NCI-H2227 treated with DMSO at 0.1 percent for 48 hours (cell line): ENCODE results near the gene HOXB1.

Experiments
- DNase-seq: peaks from one replicate; lab custom pipeline; 2025; lab: John Stamatoyannopoulos, UW

Gene HOXB1

DNA sequence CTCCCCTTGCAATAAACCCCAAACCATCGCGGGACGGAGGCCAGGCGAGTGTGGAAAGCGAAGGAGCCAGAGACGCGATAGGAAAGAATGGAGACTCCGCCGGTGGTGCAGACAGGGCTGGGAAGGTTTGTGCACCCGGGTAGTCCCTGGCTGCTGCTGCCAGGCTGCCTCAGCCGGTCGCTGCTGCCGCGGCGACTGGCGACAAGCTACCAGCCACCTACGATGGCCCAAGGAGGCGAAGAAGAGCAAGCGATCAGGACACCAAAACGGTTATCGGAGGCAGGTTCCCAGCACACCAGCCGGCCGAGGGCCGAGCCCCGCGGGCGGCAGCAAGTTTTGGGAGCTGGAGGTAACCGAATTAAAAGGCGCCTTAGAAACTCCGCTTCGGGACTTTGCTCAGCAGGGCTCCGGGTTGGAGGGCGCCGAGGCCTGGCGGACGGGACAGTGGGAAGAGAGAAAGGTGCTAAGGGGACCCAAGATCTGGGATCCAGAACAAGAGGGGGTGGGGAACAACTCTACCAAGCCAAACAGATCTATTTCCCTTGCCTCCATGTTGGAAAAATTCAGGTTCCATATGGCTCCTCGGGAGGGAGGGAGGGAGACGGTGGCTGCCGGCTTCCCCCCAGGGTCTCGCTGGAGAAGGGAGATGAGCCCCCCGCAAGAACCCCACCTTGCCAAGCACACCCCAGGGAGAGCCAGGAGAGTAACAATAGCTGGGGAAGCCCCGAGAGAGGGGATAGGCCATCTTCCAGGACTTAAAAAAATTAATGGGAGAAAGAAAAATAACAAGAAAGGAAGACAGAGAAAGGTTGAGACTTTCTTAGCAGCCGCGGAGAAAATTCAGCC is 23.8 kb upstream of the HOXB1 start:
- DNase-seq = no peak

GRCh38 chr17:48553826-48554225 is 23.0 kb upstream of the HOXB1 start:
- DNase-seq = no peak

GRCh38 chr17:48553190-48553547 is 22.4 kb upstream of the HOXB1 start:
- no peak for DNase-seq

DNA sequence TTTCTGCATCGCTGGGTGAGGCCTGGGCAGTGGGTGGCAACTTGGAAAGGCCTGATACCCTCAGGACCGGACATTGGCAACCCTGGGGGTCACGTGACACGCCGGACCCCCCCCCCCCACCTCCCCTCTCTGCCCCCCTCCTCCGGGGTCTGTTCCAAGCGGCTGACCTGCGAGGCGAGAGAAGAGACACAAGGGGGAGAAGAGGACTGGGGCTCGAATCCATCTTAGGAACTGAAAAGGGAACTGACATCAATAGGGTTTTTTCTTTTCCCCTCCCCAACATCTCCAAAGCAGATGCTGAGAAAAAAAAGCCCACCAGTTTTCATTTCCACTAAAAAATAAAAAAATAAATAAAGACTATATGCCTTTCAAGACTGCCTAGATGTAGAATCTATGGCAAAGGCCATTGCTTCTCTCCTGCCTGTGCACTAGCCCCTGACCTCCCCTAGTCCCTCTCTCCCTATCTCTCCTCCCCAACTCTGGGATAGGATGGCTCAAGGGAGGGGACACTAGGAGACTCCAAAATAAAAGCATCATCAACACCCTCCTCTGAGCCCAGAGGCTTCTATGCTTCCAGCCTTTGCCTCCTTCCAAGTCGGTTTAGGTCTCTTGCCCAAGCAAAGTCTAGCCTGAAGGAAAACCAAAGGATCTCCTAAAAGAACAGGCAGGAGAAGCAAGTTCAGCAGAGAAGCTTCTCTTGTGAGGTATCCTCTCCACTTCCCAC is 21.8 kb upstream of the HOXB1 start:
- no peak for DNase-seq

GRCh38 chr17:48551596-48552465 is 21.0 kb upstream of the HOXB1 start:
- DNase-seq = no peak

DNA sequence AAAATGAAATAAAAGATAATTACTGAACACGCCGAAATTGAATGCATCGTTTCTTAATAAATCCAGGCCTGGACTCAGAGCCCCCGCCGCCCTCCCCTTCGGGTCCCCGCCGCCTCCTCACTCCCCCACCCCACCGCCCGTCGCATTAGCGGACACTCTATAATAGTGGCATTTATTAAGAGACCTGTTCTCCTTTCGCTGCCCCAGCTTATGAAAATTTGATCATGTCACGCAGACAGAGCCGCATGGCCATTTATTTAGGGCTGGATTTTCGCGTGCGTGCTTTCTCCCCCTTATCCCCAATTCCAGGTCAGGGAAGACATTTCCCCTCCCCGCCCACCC is 20.4 kb upstream of the HOXB1 start:
- no peak for DNase-seq

GRCh38 chr17:48550502-48551213 is 19.8 kb upstream of the HOXB1 start:
- peak; percentile 41 for DNase-seq

GRCh38 chr17:48549914-48550501 is 19.2 kb upstream of the HOXB1 start:
- no peak for DNase-seq

GRCh38 chr17:48549281-48549630 is 18.4 kb upstream of the HOXB1 start:
- DNase-seq = no peak

DNA sequence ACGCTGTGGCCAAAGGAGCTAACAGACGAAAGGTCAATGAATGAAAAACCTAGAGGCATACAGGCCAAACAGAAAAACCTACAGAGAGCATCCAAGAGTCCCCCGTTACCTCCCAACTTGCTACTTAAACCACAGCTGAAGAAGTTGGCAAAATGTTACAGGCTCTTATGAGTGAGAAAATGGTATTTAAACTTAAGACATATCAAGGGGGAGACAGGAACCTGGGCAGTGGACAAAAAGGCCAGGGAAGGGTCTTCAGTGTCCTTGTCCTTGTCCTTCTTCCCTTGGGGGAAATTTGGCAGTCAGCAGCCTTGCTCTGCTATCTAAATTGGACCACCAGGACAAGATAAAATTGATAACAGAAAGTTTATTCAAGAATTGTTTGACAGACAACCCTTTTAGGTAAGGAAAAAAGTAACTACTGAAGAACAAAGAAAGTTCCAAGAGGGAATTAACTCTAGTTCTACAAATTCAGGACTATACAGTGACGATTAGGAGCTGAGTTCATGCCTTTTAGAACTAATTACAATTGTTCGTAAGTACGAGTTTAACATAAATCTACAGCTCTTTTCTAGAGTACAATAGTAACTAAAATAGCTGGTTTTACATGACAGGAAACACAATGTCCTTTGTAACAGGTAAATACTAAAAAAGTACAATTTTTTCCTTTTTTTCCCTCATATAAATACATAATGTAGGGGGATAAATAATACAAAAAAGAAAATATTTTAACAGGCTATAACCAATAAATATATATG is 17.9 kb upstream of the HOXB1 start:
- no peak for DNase-seq

- DNase-seq = no peak
Measured at GRCh38 chr17:48547808-48548522, 17.2 kb upstream of the HOXB1 start.

DNA sequence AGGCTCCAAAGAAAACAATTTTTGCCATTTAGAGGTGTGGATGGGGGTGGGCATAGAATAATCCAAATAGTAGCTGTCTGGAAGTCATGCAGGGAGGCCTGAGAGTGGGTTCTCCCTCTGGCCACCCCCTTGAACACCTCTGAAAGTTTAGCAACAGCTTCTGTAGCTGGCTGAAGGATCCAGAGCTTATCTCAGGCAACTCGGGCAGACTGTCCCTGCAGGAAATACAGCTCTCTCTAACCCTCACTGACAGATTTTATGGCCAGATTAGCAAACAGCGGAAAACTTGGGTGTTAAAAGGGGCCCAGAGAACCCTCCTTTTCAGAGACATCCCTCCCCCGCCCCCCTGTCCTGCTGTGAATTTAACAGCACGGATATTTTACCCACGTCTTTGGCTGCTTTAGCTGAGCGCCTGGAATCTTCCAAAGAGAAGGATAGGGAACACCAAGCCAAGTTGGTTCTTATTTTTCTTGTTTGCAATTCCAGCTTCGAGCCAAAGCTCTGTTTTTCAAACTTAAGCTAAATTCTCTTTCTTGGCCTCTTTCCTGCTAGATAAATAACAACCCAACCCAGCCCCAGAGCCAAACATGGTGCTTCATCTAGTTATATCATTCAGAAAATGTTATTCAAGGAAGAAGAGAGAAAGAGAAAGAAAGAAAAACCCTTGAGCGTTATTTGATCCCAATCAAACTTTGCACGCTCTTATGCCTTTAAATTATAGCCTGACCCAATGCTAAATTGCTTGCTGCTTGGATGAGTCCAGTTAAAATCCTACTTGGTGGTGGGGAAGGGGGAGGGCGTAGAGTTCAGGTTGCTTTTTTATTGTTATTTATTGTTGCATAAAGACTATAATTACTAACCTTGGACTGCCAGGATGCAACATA is 16.4 kb upstream of the HOXB1 start:
- peak; percentile 90 for DNase-seq

- no peak for DNase-seq
Measured at GRCh38 chr17:48546137-48546923, 15.5 kb upstream of the HOXB1 start.

DNA sequence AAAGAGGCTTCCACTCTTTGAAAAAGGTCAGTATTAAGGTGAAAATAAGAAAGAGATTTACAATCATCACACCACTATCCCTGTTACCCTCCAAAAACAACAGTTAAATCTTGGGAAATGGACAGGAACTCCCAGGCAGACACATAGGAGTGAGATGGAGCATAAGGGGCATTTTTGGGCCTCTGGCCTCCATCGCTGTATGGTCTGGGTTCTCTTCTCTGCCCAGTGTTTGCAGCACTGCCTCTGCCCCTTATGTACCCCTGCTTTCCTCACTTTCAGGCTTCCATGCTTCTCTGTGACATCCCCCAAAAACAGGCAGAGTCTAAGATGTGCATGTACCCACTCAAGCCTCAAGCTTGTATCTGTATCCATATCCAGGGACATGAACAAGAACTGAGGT is 14.7 kb upstream of the HOXB1 start:
- no peak for DNase-seq

DNA sequence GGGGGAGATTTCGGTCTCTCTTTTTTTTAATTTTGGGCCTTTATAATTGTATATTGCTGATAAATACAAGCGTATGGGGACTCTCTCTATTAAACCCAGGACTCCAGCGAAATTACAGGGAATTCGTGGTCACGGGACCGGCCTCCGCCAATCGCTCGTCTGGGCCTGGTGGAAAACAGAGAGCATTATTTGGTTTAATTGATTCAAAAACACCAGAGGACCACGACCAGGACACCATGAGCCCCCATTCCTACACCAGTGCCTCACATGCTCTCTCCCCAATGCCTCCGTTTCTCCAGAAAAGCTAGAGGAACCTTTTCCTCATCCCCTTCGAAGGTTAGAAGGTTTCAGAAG is 14.2 kb upstream of the HOXB1 start, which contains the start of gene HOXB2:
HOXB2 (minus strand) TSS at position 88 of the 354 bp plus-strand sequence. CDS start 198 bp downstream, outside the sequence.
- peak; percentile 67 for DNase-seq

GRCh38 chr17:48544349-48545021 is 13.7 kb upstream of the HOXB1 start:
- DNase-seq = peak; percentile 67

- DNase-seq = no peak
Measured at GRCh38 chr17:48543854-48544348, 13.1 kb upstream of the HOXB1 start.
